ENCODE results near the gene DNAJC24.

DNA sequence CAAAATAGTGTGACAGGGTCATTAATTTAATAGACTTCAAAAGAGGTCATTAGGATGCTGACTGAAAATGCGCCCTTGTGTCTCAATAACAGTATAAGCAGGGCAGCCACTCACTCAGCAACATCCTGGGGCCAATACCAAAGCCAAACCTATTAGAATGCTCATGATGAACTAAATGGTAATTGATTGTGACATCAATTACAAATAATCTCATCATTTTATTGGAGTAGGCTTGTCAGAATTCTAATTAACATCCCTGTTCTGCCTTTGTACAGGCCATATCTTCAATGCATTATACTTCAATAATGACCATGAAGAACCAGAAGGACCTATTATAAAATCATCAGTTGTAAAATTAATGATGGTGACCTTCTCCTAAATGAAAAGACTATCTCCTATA, 64.2 kb downstream of the DNAJC24 start:
- TF ChIP-seq, protein P1, sequence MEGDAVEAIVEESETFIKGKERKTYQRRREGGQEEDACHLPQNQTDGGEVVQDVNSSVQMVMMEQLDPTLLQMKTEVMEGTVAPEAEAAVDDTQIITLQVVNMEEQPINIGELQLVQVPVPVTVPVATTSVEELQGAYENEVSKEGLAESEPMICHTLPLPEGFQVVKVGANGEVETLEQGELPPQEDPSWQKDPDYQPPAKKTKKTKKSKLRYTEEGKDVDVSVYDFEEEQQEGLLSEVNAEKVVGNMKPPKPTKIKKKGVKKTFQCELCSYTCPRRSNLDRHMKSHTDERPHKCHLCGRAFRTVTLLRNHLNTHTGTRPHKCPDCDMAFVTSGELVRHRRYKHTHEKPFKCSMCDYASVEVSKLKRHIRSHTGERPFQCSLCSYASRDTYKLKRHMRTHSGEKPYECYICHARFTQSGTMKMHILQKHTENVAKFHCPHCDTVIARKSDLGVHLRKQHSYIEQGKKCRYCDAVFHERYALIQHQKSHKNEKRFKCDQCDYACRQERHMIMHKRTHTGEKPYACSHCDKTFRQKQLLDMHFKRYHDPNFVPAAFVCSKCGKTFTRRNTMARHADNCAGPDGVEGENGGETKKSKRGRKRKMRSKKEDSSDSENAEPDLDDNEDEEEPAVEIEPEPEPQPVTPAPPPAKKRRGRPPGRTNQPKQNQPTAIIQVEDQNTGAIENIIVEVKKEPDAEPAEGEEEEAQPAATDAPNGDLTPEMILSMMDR (conservative IDR thresholded peaks at IDR 0.05; ENCODE audit: low read depth in 2 of 2) = no peak
- TF ChIP-seq STAT1 (IDR thresholded peaks at IDR 0.05; ENCODE audit: unreplicated experiment) (no peak), NANOG (IDR thresholded peaks at IDR 0.05; ENCODE audit: borderline replicate concordance) (no peak), EZH2 (IDR thresholded peaks at IDR 0.05; ENCODE audit: low read depth, unreplicated experiment) (no peak), POLR2AphosphoS5 (IDR thresholded peaks at IDR 0.05; ENCODE audit: low read depth) (no peak), JUNB (IDR thresholded peaks at IDR 0.05; ENCODE audit: unreplicated experiment) (no peak), EZH2phosphoT487 (IDR thresholded peaks at IDR 0.05; ENCODE audit: unreplicated experiment) (no peak), ZNF114 (CRISPR knock-in tag; IDR thresholded peaks at IDR 0.05) (no peak), ZNF331 (CRISPR knock-in tag; IDR thresholded peaks at IDR 0.05; ENCODE audit: low read depth) (no peak), CREB1 (CRISPR knock-in tag; IDR thresholded peaks at IDR 0.05; ENCODE audit: low read depth) (no peak), ZNF462 (CRISPR knock-in tag; IDR thresholded peaks at IDR 0.05) (no peak)
- TF ChIP-seq, protein P2, sequence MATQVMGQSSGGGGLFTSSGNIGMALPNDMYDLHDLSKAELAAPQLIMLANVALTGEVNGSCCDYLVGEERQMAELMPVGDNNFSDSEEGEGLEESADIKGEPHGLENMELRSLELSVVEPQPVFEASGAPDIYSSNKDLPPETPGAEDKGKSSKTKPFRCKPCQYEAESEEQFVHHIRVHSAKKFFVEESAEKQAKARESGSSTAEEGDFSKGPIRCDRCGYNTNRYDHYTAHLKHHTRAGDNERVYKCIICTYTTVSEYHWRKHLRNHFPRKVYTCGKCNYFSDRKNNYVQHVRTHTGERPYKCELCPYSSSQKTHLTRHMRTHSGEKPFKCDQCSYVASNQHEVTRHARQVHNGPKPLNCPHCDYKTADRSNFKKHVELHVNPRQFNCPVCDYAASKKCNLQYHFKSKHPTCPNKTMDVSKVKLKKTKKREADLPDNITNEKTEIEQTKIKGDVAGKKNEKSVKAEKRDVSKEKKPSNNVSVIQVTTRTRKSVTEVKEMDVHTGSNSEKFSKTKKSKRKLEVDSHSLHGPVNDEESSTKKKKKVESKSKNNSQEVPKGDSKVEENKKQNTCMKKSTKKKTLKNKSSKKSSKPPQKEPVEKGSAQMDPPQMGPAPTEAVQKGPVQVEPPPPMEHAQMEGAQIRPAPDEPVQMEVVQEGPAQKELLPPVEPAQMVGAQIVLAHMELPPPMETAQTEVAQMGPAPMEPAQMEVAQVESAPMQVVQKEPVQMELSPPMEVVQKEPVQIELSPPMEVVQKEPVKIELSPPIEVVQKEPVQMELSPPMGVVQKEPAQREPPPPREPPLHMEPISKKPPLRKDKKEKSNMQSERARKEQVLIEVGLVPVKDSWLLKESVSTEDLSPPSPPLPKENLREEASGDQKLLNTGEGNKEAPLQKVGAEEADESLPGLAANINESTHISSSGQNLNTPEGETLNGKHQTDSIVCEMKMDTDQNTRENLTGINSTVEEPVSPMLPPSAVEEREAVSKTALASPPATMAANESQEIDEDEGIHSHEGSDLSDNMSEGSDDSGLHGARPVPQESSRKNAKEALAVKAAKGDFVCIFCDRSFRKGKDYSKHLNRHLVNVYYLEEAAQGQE (IDR thresholded peaks at IDR 0.05; ENCODE audit: unreplicated experiment) = no peak
- TF ChIP-seq, protein P3, sequence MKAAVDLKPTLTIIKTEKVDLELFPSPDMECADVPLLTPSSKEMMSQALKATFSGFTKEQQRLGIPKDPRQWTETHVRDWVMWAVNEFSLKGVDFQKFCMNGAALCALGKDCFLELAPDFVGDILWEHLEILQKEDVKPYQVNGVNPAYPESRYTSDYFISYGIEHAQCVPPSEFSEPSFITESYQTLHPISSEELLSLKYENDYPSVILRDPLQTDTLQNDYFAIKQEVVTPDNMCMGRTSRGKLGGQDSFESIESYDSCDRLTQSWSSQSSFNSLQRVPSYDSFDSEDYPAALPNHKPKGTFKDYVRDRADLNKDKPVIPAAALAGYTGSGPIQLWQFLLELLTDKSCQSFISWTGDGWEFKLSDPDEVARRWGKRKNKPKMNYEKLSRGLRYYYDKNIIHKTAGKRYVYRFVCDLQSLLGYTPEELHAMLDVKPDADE (IDR thresholded peaks at IDR 0.05) = no peak

All from GM23338 (cell line).